Naive thymus-derived CD4-positive, alpha-beta T cell (primary cell): Measurements from ENCODE around the gene HOXB4. TPM values are rescaled to one million over a fixed set of nuclear protein-coding genes. Genes with fewer than 3 reads are reported as not detected.

ENCODE experiments used
- ATAC-seq: fragments of 150-1000 bp; cut with Tn5 transposase; 2 replicates; pipeline ENCODE4 v1.10.0; 2021; ENCODE audit warnings: mild to moderate bottlenecking, moderate library complexity
- CTCF ChIA-PET: fragments of 350-600 bp; sonication (Branson Sonifier 250); formaldehyde crosslinking; loops from one replicate; lab custom pipeline; 2021; ENCODE audit warnings: antibody characterized with exemption; lab: Charles Lee
- POLR2A ChIA-PET: fragments of 350-600 bp; sonication (Branson Sonifier 250); formaldehyde crosslinking; loops from one replicate; lab custom pipeline; 2021; ENCODE audit warnings: antibody characterized with exemption, inconsistent platforms; lab: Charles Lee
- DNase-seq, 9 donors: peaks; one replicate each; pipeline versions ENCODE4 v3.0.0 to v3.0.0-alpha.2; 2020 to 2022; ENCODE audit warnings: mixed read lengths in 1 of 9
- H3K27ac ChIP-seq: one replicate; pipeline ENCODE4 v1.7.0; 2013; ENCODE audit warnings: mild to moderate bottlenecking, low read depth, low read length, moderate library complexity
- H3K27me3 ChIP-seq, 2 donors: one replicate each; pipeline ENCODE4 v1.7.0; 2013; ENCODE audit warnings: low read length in 2 of 2, mild to moderate bottlenecking in 2 of 2, moderate library complexity in 2 of 2; ENCODE audit not compliant: control insufficient read depth in 2 of 2, insufficient read depth in 2 of 2
- H3K36me3 ChIP-seq, 3 experiments: 1 replicate in 2 of 3; 2 replicates in 1 of 3; pipeline ENCODE4 v1.7.0; 2013; ENCODE audit warnings: low read length in 3 of 3, mild to moderate bottlenecking in 3 of 3, moderate library complexity in 1 of 3; ENCODE audit not compliant: insufficient read depth in 3 of 3, control insufficient read depth in 2 of 3
- H3K4me1 ChIP-seq, 2 donors: one replicate each; pipeline ENCODE4 v1.7.0; 2013; ENCODE audit warnings: low read length in 2 of 2, mild to moderate bottlenecking in 2 of 2, moderate library complexity in 1 of 2; ENCODE audit not compliant: control insufficient read depth in 2 of 2, insufficient read depth in 2 of 2
- H3K4me3 ChIP-seq: 2 replicates; pipeline ENCODE4 v1.7.0; 2013; ENCODE audit warnings: mild to moderate bottlenecking, low read length
- H3K9me3 ChIP-seq, 3 experiments: 1 replicate in 2 of 3; 2 replicates in 1 of 3; pipeline ENCODE4 v1.7.0; 2013; ENCODE audit warnings: low read length in 3 of 3; ENCODE audit not compliant: control insufficient read depth in 2 of 3
- H3K27ac Mint-ChIP-seq, 9 donors: one replicate each; pipeline ENCODE4 v1.8.0; 2020 to 2022; ENCODE audit warnings: mixed read lengths in 9 of 9, mild to moderate bottlenecking in 8 of 9, moderate library complexity in 5 of 9, inconsistent platforms in 2 of 9
- H3K27me3 Mint-ChIP-seq, 5 donors: one replicate each; pipeline ENCODE4 v1.8.0; 2021 to 2022; ENCODE audit warnings: mixed read lengths in 5 of 5, mild to moderate bottlenecking in 1 of 5
- H3K36me3 Mint-ChIP-seq, 5 donors: one replicate each; pipeline ENCODE4 v1.8.0; 2020 to 2022; ENCODE audit warnings: mixed read lengths in 5 of 5, mild to moderate bottlenecking in 3 of 5, inconsistent platforms in 1 of 5
- H3K4me1 Mint-ChIP-seq, 7 donors: one replicate each; pipeline ENCODE4 v1.8.0; 2020 to 2022; ENCODE audit warnings: mixed read lengths in 7 of 7, mild to moderate bottlenecking in 3 of 7, inconsistent platforms in 1 of 7
- H3K4me3 Mint-ChIP-seq, 10 donors: one replicate each; pipeline ENCODE4 v1.8.0; 2020 to 2022; ENCODE audit warnings: mild to moderate bottlenecking in 10 of 10, mixed read lengths in 10 of 10, moderate library complexity in 6 of 10, inconsistent platforms in 2 of 10
- H3K9me3 Mint-ChIP-seq, 11 donors: one replicate each; pipeline ENCODE4 v1.8.0; 2020 to 2022; ENCODE audit warnings: mixed read lengths in 11 of 11, mild to moderate bottlenecking in 4 of 11, inconsistent platforms in 1 of 11, moderate library complexity in 1 of 11
- intact Hi-C, 2 donors: fragments of 100-400 bp; cut with micrococcal nuclease; formaldehyde crosslinking; loops; one replicate each; pipeline ENCODE4 v1.15.1; 2023
- polyA plus RNA-seq, 2 donors: library from polyadenylated mRNA; unstranded; fragments of 300-500 nt; fragmentation: Illumina TruSeq; gene quantifications; one replicate each; pipeline ENCODE4 v1.2.3, GENCODE V29; 2021
- total RNA-seq, 6 experiments: library from RNA in 5 of 6; stranded (reverse) in 5 of 6; gene quantifications; 1 replicate in 5 of 6; 2 replicates in 1 of 6; pipeline ENCODE4 v1.2.3 and lab custom pipeline; 2021 to 2026

HOXB4 gene
- total and polyA plus RNA-seq, 7 experiments from 2014 or later: 0.34 to 7.9 (median 2.4) TPM; not detected in 2

- H3K4me1 Mint-ChIP-seq: peaks cover 34 to 68% (median 45%) of the 10 kb centered on the region in 7 donors
- DNase-seq (peak in 1 of 9 donors; percentile 51), ATAC-seq (no peak)
- ChIA-PET CTCF (interaction anchor here (0.6 to 4.6 kb wide), 5 partner anchors 17 to 372 kb away, joined by 3 to 47 read pairs (median 3); no protein-coding TSS in a partner anchor), POLR2A (interaction anchor here (0.5 to 0.7 kb wide), 2 partner anchors 52 to 221 kb away, joined by 3 read pairs; no protein-coding TSS in a partner anchor)
- no peaks in the 10 kb centered on the region for H3K36me3 ChIP-seq
- peaks cover 92 to 97% (median 93%) of the 10 kb centered on the region in 5 donors for H3K27me3 Mint-ChIP-seq
- peak overlapping the region; percentile 35 for H3K4me3 ChIP-seq
- peak overlapping the region in 3 of 9 donors; percentile 31 to 46 (median 32) for H3K27ac Mint-ChIP-seq
- intact Hi-C loops: loop anchor here (1.0 to 10.0 kb wide), 2 partner anchors 332 to 421 kb away; no protein-coding TSS in a partner anchor
- H3K9me3 Mint-ChIP-seq: no peaks in the 10 kb centered on the region
- H3K27me3 ChIP-seq: peaks cover 18 to 60% of the 10 kb centered on the region in 2 donors
- peaks cover 37 to 40% of the 10 kb centered on the region in 2 donors for H3K4me1 ChIP-seq
- peaks cover 0 to 3% (median 0%) of the 10 kb centered on the region in 5 donors for H3K36me3 Mint-ChIP-seq
- no peaks in the 10 kb centered on the region for H3K9me3 ChIP-seq
- peak overlapping the region; percentile 45 to 90 (median 82) for H3K4me3 Mint-ChIP-seq
- H3K27ac ChIP-seq: no peak overlapping the region
Measured at GRCh38 chr17:48596000-48596734, 18.0 kb upstream of the HOXB4 start.

GRCh38 chr17:48595278-48595999 lies 17.3 kb upstream of the HOXB4 start:
- H3K4me1 Mint-ChIP-seq: peaks cover 34 to 68% (median 45%) of the 10 kb centered on the region in 7 donors
- POLR2A ChIA-PET: interaction anchor here (0.5 to 1.0 kb wide), 3 partner anchors 51 to 286 kb away, joined by 3 read pairs; no protein-coding TSS in a partner anchor
- H3K27ac ChIP-seq: no peak overlapping the region
- DNase-seq: no peak
- no peaks in the 10 kb centered on the region for H3K9me3 Mint-ChIP-seq
- no peak overlapping the region for H3K27ac Mint-ChIP-seq
- H3K27me3 ChIP-seq: peaks cover 14 to 62% of the 10 kb centered on the region in 2 donors
- no peak overlapping the region for H3K4me3 ChIP-seq
- CTCF ChIA-PET: interaction anchor here (0.8 to 4.6 kb wide), 3 partner anchors 257 to 287 kb away, joined by 3 to 47 read pairs (median 3); no protein-coding TSS in a partner anchor
- H3K4me3 Mint-ChIP-seq: peak overlapping the region in 9 of 10 donors; percentile 24 to 85 (median 50)
- no peak for ATAC-seq
- peaks cover 91 to 97% (median 93%) of the 10 kb centered on the region in 5 donors for H3K27me3 Mint-ChIP-seq
- intact Hi-C loops: loop anchor here in 1 of 2 donors (10.0 kb wide), 1 partner anchor 421 kb away; no protein-coding TSS in a partner anchor
- no peaks in the 10 kb centered on the region for H3K36me3 ChIP-seq
- H3K4me1 ChIP-seq: peaks cover 37 to 40% of the 10 kb centered on the region in 2 donors
- H3K9me3 ChIP-seq: no peaks in the 10 kb centered on the region
- H3K36me3 Mint-ChIP-seq: peaks cover 0 to 4% (median 0%) of the 10 kb centered on the region in 5 donors

GRCh38 chr17:48594538-48595277 lies 16.6 kb upstream of the HOXB4 start:
- CTCF ChIA-PET: interaction anchor here (0.7 to 4.6 kb wide), 6 partner anchors 210 to 364 kb away, joined by 3 to 47 read pairs (median 3); no protein-coding TSS in a partner anchor
- Mint-ChIP-seq H3K4me1 (peaks cover 34 to 70% (median 49%) of the 10 kb centered on the region in 7 donors), H3K36me3 (peaks cover 0 to 5% (median 0%) of the 10 kb centered on the region in 5 donors), H3K4me3 (peak overlapping the region in 2 of 10 donors; percentile 78 to 85), H3K27me3 (peaks cover 91 to 97% (median 93%) of the 10 kb centered on the region in 5 donors), H3K9me3 (no peaks in the 10 kb centered on the region), H3K27ac (no peak overlapping the region)
- Histone ChIP-seq H3K4me3 (no peak overlapping the region), H3K9me3 (no peaks in the 10 kb centered on the region), H3K36me3 (no peaks in the 10 kb centered on the region), H3K4me1 (peaks cover 37 to 40% of the 10 kb centered on the region in 2 donors), H3K27me3 (peaks cover 9 to 56% of the 10 kb centered on the region in 2 donors), H3K27ac (no peak overlapping the region)
- no peak for DNase-seq
- POLR2A ChIA-PET: interaction anchor here (0.6 to 1.0 kb wide), 2 partner anchors 54 to 285 kb away, joined by 3 read pairs; no protein-coding TSS in a partner anchor
- no peak for ATAC-seq
- intact Hi-C loops: loop anchor here (1.0 to 10.0 kb wide), 7 partner anchors 93 to 569 kb away; no protein-coding TSS in a partner anchor

GRCh38 chr17:48593840-48594537 lies 15.8 kb upstream of the HOXB4 start:
- Histone ChIP-seq H3K9me3 (no peaks in the 10 kb centered on the region), H3K36me3 (no peaks in the 10 kb centered on the region), H3K4me1 (peaks cover 37 to 40% of the 10 kb centered on the region in 2 donors), H3K27ac (no peak overlapping the region), H3K4me3 (peak overlapping the region; percentile 56), H3K27me3 (peaks cover 6 to 54% of the 10 kb centered on the region in 2 donors)
- POLR2A ChIA-PET: interaction anchor here (1.0 to 1.8 kb wide), 4 partner anchors 16 to 258 kb away, joined by 3 to 6 read pairs (median 4); partner anchors contain the start of gene HOXB4
- intact Hi-C loops: loop anchor here (1.0 to 10.0 kb wide), 10 partner anchors 93 to 569 kb away; no protein-coding TSS in a partner anchor
- Mint-ChIP-seq H3K27ac (peak overlapping the region in 1 of 9 donors; percentile 16), H3K27me3 (peaks cover 89 to 97% (median 93%) of the 10 kb centered on the region in 5 donors), H3K4me3 (peak overlapping the region; percentile 75 to 88 (median 81)), H3K36me3 (peaks cover 0 to 5% (median 0%) of the 10 kb centered on the region in 5 donors), H3K9me3 (no peaks in the 10 kb centered on the region), H3K4me1 (peaks cover 34 to 70% (median 51%) of the 10 kb centered on the region in 7 donors)
- ATAC-seq (peak; percentile 83), DNase-seq (peak; percentile 67 to 89 (median 80))
- CTCF ChIA-PET: interaction anchor here (0.6 to 4.6 kb wide), 20 partner anchors 19 to 378 kb away, joined by 3 to 47 read pairs (median 4); no protein-coding TSS in a partner anchor

- Histone ChIP-seq H3K27me3 (peaks cover 6 to 47% of the 10 kb centered on the region in 2 donors), H3K9me3 (no peaks in the 10 kb centered on the region), H3K4me3 (peak within 1 kb of the TSS; percentile 56), H3K27ac (no peak within 1 kb of the TSS), H3K36me3 (no peaks in the 10 kb centered on the region), H3K4me1 (peaks cover 31 to 37% of the 10 kb centered on the region in 2 donors)
- DNase-seq (peak in 1 of 9 donors; percentile 51), ATAC-seq (no peak)
- Mint-ChIP-seq H3K4me3 (peak within 1 kb of the TSS; percentile 75 to 88 (median 81)), H3K9me3 (no peaks in the 10 kb centered on the region), H3K36me3 (peaks cover 0 to 6% (median 0%) of the 10 kb centered on the region in 5 donors), H3K27ac (peak within 1 kb of the TSS in 1 of 9 donors; percentile 16), H3K27me3 (peaks cover 89 to 97% (median 93%) of the 10 kb centered on the region in 5 donors), H3K4me1 (peaks cover 33 to 63% (median 44%) of the 10 kb centered on the region in 7 donors)
- intact Hi-C loops: loop anchor here (1.0 to 10.0 kb wide), 5 partner anchors 257 to 568 kb away; no protein-coding TSS in a partner anchor
- POLR2A ChIA-PET: interaction anchor here (0.8 to 1.8 kb wide), 5 partner anchors 10 to 258 kb away, joined by 3 to 6 read pairs (median 5); partner anchors contain the start of gene HOXB4
- CTCF ChIA-PET: interaction anchor here (0.6 to 4.6 kb wide), 40 partner anchors 10 to 750 kb away, joined by 3 to 47 read pairs (median 4); partner anchors contain the start of gene HOXB8
Measured at GRCh38 chr17:48593126-48593829, 15.1 kb upstream of the HOXB4 start, which contains the start of gene HOXB5. Gene HOXB5 (minus strand): TSS chr17:48593779. CDS start chr17:48593682, 97 bp downstream.
